HepG2 (cell line): ENCODE results near the gene CAPS. TPM values are rescaled to one million over a fixed set of nuclear protein-coding genes. Genes with fewer than 3 reads are reported as not detected.

ENCODE experiments used
- ARID2 ChIP-seq: sonication (generic); formaldehyde crosslinking; IDR thresholded peaks from 2 replicates; pipeline ENCODE4 v1.8.1; 2022; ENCODE audit warnings: mild to moderate bottlenecking, missing genetic modification reagents, borderline replicate concordance
- ATF3 ChIP-seq: sonication (generic); formaldehyde crosslinking; IDR thresholded peaks from 2 replicates; pipeline ENCODE4 v1.4.0; 2020; ENCODE audit warnings: missing genetic modification reagents
- BRD4 ChIP-seq: sonication (generic); formaldehyde crosslinking; IDR thresholded peaks from 2 replicates; pipeline ENCODE4 v1.4.0; 2020; ENCODE audit warnings: missing genetic modification reagents
- CEBPZ ChIP-seq: IDR thresholded peaks from 2 replicates; pipeline ENCODE4 v1.6.1; 2012; ENCODE audit warnings: low read length, improper control_type of control experiment
- CENPT ChIP-seq: sonication (generic); formaldehyde crosslinking; IDR thresholded peaks from 2 replicates; pipeline ENCODE4 v1.8.0; 2022; ENCODE audit warnings: low read depth, mild to moderate bottlenecking, moderate library complexity, missing genetic modification reagents
- E2F2 ChIP-seq: sonication (generic); formaldehyde crosslinking; IDR thresholded peaks from 2 replicates; pipeline ENCODE4 v1.4.0; 2020; ENCODE audit warnings: missing genetic modification reagents, borderline replicate concordance
- GPBP1L1 ChIP-seq: sonication (generic); formaldehyde crosslinking; IDR thresholded peaks from 2 replicates; pipeline ENCODE4 v1.5.0; 2020; ENCODE audit warnings: mild to moderate bottlenecking, missing genetic modification reagents
- MEIS2 ChIP-seq: sonication (generic); formaldehyde crosslinking; IDR thresholded peaks from 2 replicates; pipeline ENCODE4 v1.9.0; 2021; ENCODE audit warnings: mild to moderate bottlenecking, missing genetic modification reagents
- PBX3 ChIP-seq: sonication (generic); formaldehyde crosslinking; IDR thresholded peaks from 2 replicates; pipeline ENCODE4 v1.8.1; 2023; ENCODE audit warnings: missing genetic modification reagents, inconsistent platforms, borderline replicate concordance
- RARA ChIP-seq: IDR thresholded peaks from 2 replicates; pipeline ENCODE4 v1.6.1; 2016; ENCODE audit warnings: missing genetic modification reagents, missing compliant biosample characterization
- SALL2 ChIP-seq: sonication (generic); formaldehyde crosslinking; IDR thresholded peaks from 2 replicates; pipeline ENCODE4 v1.8.1; 2023; ENCODE audit warnings: mild to moderate bottlenecking, missing genetic modification reagents, inconsistent platforms
- TBX2 ChIP-seq: sonication (generic); formaldehyde crosslinking; IDR thresholded peaks from 2 replicates; pipeline ENCODE4 v1.5.0; 2020; ENCODE audit warnings: missing genetic modification reagents, mild to moderate bottlenecking, borderline replicate concordance
- TCF7L2 ChIP-seq: IDR thresholded peaks from 2 replicates; pipeline ENCODE4 v1.6.1; 2011; ENCODE audit warnings: mild to moderate bottlenecking, low read depth, low read length, moderate library complexity
- ZNF431 ChIP-seq: sonication (generic); formaldehyde crosslinking; IDR thresholded peaks from 2 replicates; pipeline ENCODE4 v1.9.0; 2022; ENCODE audit warnings: missing genetic modification reagents, low read depth, mild to moderate bottlenecking, borderline replicate concordance
- polyA plus RNA-seq, 8 experiments: library from polyadenylated mRNA; depleted of rRNA in 3 of 8; stranded (reverse) in 7 of 8; unstranded in 1 of 8; fragments of >200 nt; fragmentation: Illumina TruSeq in 4 of 8; extraction: Trizol in 4 of 8; gene quantifications; 2 replicates each; pipeline versions ENCODE4 v1.2.1 to v1.2.3, GENCODE V29; 2011 to 2016; ENCODE audit warnings: low read depth in 4 of 8, missing spikeins in 1 of 8, mixed read lengths in 1 of 8; ENCODE audit not compliant: insufficient read depth in 1 of 8
- total RNA-seq, 5 experiments: library from RNA; depleted of rRNA; stranded (reverse); fragments of >200 nt; fragmentation: Illumina TruSeq; extraction: Trizol; gene quantifications; 2 replicates each; pipeline ENCODE4 v1.2.3, GENCODE V29; 2016; ENCODE audit warnings: low read depth in 1 of 5
- TF ChIP-seq, protein P1 (sequence below): sonication (generic); formaldehyde crosslinking; IDR thresholded peaks from 2 replicates; pipeline ENCODE4 v1.9.0; 2021; ENCODE audit warnings: missing genetic modification reagents, borderline replicate concordance
- TF ChIP-seq, protein P2 (sequence below): fragments of 450-650 bp; IDR thresholded peaks from 2 replicates; pipeline ENCODE4 v1.6.1; 2017; ENCODE audit warnings: mild to moderate bottlenecking

Gene CAPS
- total and polyA plus RNA-seq, 2 of the 13 experiments (the other 11 are each of a cell fraction or from before 2014, with no cell fraction given): 3.1 TPM

GRCh38 chr19:5870986-5871394 lies 43.1 kb upstream of the CAPS start (continued):
- TF ChIP-seq CEBPZ (no peak), MEIS2 (peak; percentile 83; the same call in 1 of the 2 replicates), TCF7L2 (no peak), BRD4 (CRISPR knock-in tag) (peak; percentile 67), ARID2 (peak; percentile 83; the same call in 1 of the 2 replicates), ZNF431 (CRISPR knock-in tag) (peak; percentile 81), CENPT (CRISPR knock-in tag) (no peak), GPBP1L1 (no peak), PBX3 (CRISPR knock-in tag) (no peak), RARA (CRISPR knock-in tag) (peak; percentile 93), E2F2 (no peak), SALL2 (peak; percentile 62; the same call in 1 of the 2 replicates), TBX2 (CRISPR knock-in tag) (peak; percentile 95), ATF3 (CRISPR knock-in tag) (peak; percentile 96)
- TF ChIP-seq, protein P1, sequence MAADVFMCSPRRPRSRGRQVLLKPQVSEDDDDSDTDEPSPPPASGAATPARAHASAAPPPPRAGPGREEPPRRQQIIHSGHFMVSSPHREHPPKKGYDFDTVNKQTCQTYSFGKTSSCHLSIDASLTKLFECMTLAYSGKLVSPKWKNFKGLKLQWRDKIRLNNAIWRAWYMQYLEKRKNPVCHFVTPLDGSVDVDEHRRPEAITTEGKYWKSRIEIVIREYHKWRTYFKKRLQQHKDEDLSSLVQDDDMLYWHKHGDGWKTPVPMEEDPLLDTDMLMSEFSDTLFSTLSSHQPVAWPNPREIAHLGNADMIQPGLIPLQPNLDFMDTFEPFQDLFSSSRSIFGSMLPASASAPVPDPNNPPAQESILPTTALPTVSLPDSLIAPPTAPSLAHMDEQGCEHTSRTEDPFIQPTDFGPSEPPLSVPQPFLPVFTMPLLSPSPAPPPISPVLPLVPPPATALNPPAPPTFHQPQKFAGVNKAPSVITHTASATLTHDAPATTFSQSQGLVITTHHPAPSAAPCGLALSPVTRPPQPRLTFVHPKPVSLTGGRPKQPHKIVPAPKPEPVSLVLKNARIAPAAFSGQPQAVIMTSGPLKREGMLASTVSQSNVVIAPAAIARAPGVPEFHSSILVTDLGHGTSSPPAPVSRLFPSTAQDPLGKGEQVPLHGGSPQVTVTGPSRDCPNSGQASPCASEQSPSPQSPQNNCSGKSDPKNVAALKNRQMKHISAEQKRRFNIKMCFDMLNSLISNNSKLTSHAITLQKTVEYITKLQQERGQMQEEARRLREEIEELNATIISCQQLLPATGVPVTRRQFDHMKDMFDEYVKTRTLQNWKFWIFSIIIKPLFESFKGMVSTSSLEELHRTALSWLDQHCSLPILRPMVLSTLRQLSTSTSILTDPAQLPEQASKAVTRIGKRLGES (CRISPR knock-in tag): no peak; the same call in 1 of the 2 replicates
- TF ChIP-seq, protein P2, sequence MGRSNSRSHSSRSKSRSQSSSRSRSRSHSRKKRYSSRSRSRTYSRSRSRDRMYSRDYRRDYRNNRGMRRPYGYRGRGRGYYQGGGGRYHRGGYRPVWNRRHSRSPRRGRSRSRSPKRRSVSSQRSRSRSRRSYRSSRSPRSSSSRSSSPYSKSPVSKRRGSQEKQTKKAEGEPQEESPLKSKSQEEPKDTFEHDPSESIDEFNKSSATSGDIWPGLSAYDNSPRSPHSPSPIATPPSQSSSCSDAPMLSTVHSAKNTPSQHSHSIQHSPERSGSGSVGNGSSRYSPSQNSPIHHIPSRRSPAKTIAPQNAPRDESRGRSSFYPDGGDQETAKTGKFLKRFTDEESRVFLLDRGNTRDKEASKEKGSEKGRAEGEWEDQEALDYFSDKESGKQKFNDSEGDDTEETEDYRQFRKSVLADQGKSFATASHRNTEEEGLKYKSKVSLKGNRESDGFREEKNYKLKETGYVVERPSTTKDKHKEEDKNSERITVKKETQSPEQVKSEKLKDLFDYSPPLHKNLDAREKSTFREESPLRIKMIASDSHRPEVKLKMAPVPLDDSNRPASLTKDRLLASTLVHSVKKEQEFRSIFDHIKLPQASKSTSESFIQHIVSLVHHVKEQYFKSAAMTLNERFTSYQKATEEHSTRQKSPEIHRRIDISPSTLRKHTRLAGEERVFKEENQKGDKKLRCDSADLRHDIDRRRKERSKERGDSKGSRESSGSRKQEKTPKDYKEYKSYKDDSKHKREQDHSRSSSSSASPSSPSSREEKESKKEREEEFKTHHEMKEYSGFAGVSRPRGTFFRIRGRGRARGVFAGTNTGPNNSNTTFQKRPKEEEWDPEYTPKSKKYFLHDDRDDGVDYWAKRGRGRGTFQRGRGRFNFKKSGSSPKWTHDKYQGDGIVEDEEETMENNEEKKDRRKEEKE: no peak
